Activated naive CD4-positive, alpha-beta T cell treated with anti-CD3 and anti-CD28 coated beads for 36 hours (primary cell): ENCODE results near the gene PLXNC1. TPM values are rescaled to one million over a fixed set of nuclear protein-coding genes. Genes with fewer than 3 reads are reported as not detected.
"Not testable (repeated sequence)": the region's sequence is repeated elsewhere in the genome, so short reads cannot be mapped to it uniquely, and the experiment has no call there.

Experiments
- CTCF ChIA-PET: fragments of 350-600 bp; sonication (Branson Sonifier 250); formaldehyde crosslinking; loops from one replicate; lab custom pipeline; 2021; ENCODE audit warnings: antibody characterized with exemption; lab: Charles Lee
- DNase-seq: peaks from one replicate; pipeline ENCODE4 v3.0.0-alpha.2; 2020
- H3K27ac Mint-ChIP-seq: one replicate; pipeline ENCODE4 v1.8.0; 2021; ENCODE audit warnings: mild to moderate bottlenecking, mixed read lengths
- H3K27me3 Mint-ChIP-seq: one replicate; pipeline ENCODE4 v1.8.0; 2021; ENCODE audit warnings: low read depth, mixed read lengths
- H3K36me3 Mint-ChIP-seq: one replicate; pipeline ENCODE4 v1.8.0; 2021; ENCODE audit warnings: low read depth, mixed read lengths
- H3K4me1 Mint-ChIP-seq: one replicate; pipeline ENCODE4 v1.8.0; 2021; ENCODE audit warnings: low read depth, mixed read lengths
- H3K4me3 Mint-ChIP-seq: one replicate; pipeline ENCODE4 v1.8.0; 2021; ENCODE audit warnings: mild to moderate bottlenecking, moderate library complexity, mixed read lengths
- H3K9me3 Mint-ChIP-seq: one replicate; pipeline ENCODE4 v1.8.0; 2021; ENCODE audit warnings: mixed read lengths
- intact Hi-C: fragments of 100-400 bp; cut with micrococcal nuclease; formaldehyde crosslinking; loops from one replicate; pipeline ENCODE4 v1.15.1; 2023
- total RNA-seq, 2 experiments: library from RNA; stranded (reverse); gene quantifications; one replicate each; pipeline ENCODE4 v1.2.3, GENCODE V29; 2021

PLXNC1 gene
- total RNA-seq, 2 experiments from 2014 or later = 3.6 to 4.0 TPM

GRCh38 chr12:94297876-94298505 lies 149.6 kb downstream of the PLXNC1 start:
- no peak overlapping the region for H3K27ac Mint-ChIP-seq
- H3K27me3 Mint-ChIP-seq = no peaks in the 10 kb centered on the region
- CTCF ChIA-PET = interaction anchor here (0.9 kb wide), 1 partner anchor 163 kb away, joined by 3 read pairs; no protein-coding TSS in a partner anchor
- no peak overlapping the region for H3K4me3 Mint-ChIP-seq
- no peak for DNase-seq
- H3K36me3 Mint-ChIP-seq = peaks cover 48% of the 10 kb centered on the region
- intact Hi-C loops = no loop called here
- H3K4me1 Mint-ChIP-seq = no peaks in the 10 kb centered on the region
- H3K9me3 Mint-ChIP-seq = no peaks in the 10 kb centered on the region

GRCh38 chr12:94299846-94300245 lies 151.5 kb downstream of the PLXNC1 start:
- Mint-ChIP-seq H3K4me3 (no peak overlapping the region), H3K27me3 (no peaks in the 10 kb centered on the region), H3K9me3 (no peaks in the 10 kb centered on the region), H3K27ac (no peak overlapping the region), H3K4me1 (no peaks in the 10 kb centered on the region), H3K36me3 (peaks cover 49% of the 10 kb centered on the region)
- no peak for DNase-seq
- intact Hi-C loops = no loop called here
- CTCF ChIA-PET = no interaction called here

- Mint-ChIP-seq H3K27ac (no peak overlapping the region), H3K9me3 (no peaks in the 10 kb centered on the region), H3K4me1 (peaks cover 18% of the 10 kb centered on the region), H3K36me3 (peaks cover 54% of the 10 kb centered on the region), H3K4me3 (no peak overlapping the region), H3K27me3 (no peaks in the 10 kb centered on the region)
- CTCF ChIA-PET = interaction anchor here (0.6 to 0.7 kb wide), 2 partner anchors 346 to 624 kb away, joined by 3 read pairs; no protein-coding TSS in a partner anchor
- no peak for DNase-seq
- intact Hi-C loops = loop anchor here (2.0 kb wide), 2 partner anchors 23 to 35 kb away; no protein-coding TSS in a partner anchor
These were observed 155.6 kb downstream of the PLXNC1 start for GRCh38 chr12:94304012-94304411.

- Mint-ChIP-seq H3K27me3 (no peaks in the 10 kb centered on the region), H3K27ac (no peak overlapping the region), H3K4me1 (peaks cover 18% of the 10 kb centered on the region), H3K4me3 (no peak overlapping the region), H3K9me3 (no peaks in the 10 kb centered on the region), H3K36me3 (peaks cover 55% of the 10 kb centered on the region)
- CTCF ChIA-PET = interaction anchor here (1.0 kb wide), 1 partner anchor 63 kb away, joined by 4 read pairs; no protein-coding TSS in a partner anchor
- intact Hi-C loops = loop anchor here (1.0 to 2.0 kb wide), 3 partner anchors 22 to 96 kb away; no protein-coding TSS in a partner anchor
- no peak for DNase-seq
These were observed 156.2 kb downstream of the PLXNC1 start for GRCh38 chr12:94304566-94305061.

- H3K36me3 Mint-ChIP-seq = peaks cover 49% of the 10 kb centered on the region
- peaks cover 18% of the 10 kb centered on the region for H3K4me1 Mint-ChIP-seq
- no peaks in the 10 kb centered on the region for H3K27me3 Mint-ChIP-seq
- H3K27ac Mint-ChIP-seq = no peak overlapping the region
- CTCF ChIA-PET = interaction anchor here (0.8 to 1.0 kb wide), 3 partner anchors 11 to 156 kb away, joined by 3 to 4 read pairs (median 4); no protein-coding TSS in a partner anchor
- H3K4me3 Mint-ChIP-seq = no peak overlapping the region
- H3K9me3 Mint-ChIP-seq = no peaks in the 10 kb centered on the region
- peak; percentile 58 for DNase-seq
- intact Hi-C loops = loop anchor here (1.0 to 2.0 kb wide), 3 partner anchors 21 to 97 kb away; no protein-coding TSS in a partner anchor
These were observed 157.0 kb downstream of the PLXNC1 start for GRCh38 chr12:94305130-94305957.

GRCh38 chr12:94308612-94309011 lies 160.2 kb downstream of the PLXNC1 start:
- no peak for DNase-seq
- H3K36me3 Mint-ChIP-seq = peaks cover 55% of the 10 kb centered on the region
- H3K27me3 Mint-ChIP-seq = no peaks in the 10 kb centered on the region
- no peak overlapping the region for H3K4me3 Mint-ChIP-seq
- H3K27ac Mint-ChIP-seq = no peak overlapping the region
- peaks cover 18% of the 10 kb centered on the region for H3K4me1 Mint-ChIP-seq
- intact Hi-C loops = no loop called here
- CTCF ChIA-PET = no interaction called here
- H3K9me3 Mint-ChIP-seq = no peaks in the 10 kb centered on the region

- Mint-ChIP-seq H3K9me3 (no peaks in the 10 kb centered on the region), H3K36me3 (peaks cover 57% of the 10 kb centered on the region), H3K27me3 (no peaks in the 10 kb centered on the region), H3K27ac (no peak overlapping the region), H3K4me3 (no peak overlapping the region), H3K4me1 (peaks cover 18% of the 10 kb centered on the region)
- DNase-seq = no peak
- intact Hi-C loops = no loop called here
- CTCF ChIA-PET = no interaction called here
These were observed 161.0 kb downstream of the PLXNC1 start for GRCh38 chr12:94309373-94309772.

GRCh38 chr12:94312378-94312777 lies 164.0 kb downstream of the PLXNC1 start:
- H3K27me3 Mint-ChIP-seq = no peaks in the 10 kb centered on the region
- no peak overlapping the region for H3K4me3 Mint-ChIP-seq
- CTCF ChIA-PET = no interaction called here
- H3K4me1 Mint-ChIP-seq = peaks cover 3% of the 10 kb centered on the region
- H3K36me3 Mint-ChIP-seq = peaks cover 43% of the 10 kb centered on the region
- intact Hi-C loops = no loop called here
- no peak overlapping the region for H3K27ac Mint-ChIP-seq
- DNase-seq = no peak
- H3K9me3 Mint-ChIP-seq = peaks cover 9% of the 10 kb centered on the region

- intact Hi-C loops = not testable (repeated sequence)
- Mint-ChIP-seq H3K9me3 (peaks cover 49% of the 10 kb centered on the region), H3K36me3 (peaks cover 56% of the 10 kb centered on the region)
These were observed 168.2 kb downstream of the PLXNC1 start for GRCh38 chr12:94316600-94316999.

GRCh38 chr12:94318181-94318580 lies 169.8 kb downstream of the PLXNC1 start:
- no peaks in the 10 kb centered on the region for H3K27me3 Mint-ChIP-seq
- H3K27ac Mint-ChIP-seq = no peak overlapping the region
- H3K4me3 Mint-ChIP-seq = no peak overlapping the region
- no peaks in the 10 kb centered on the region for H3K4me1 Mint-ChIP-seq
- peaks cover 59% of the 10 kb centered on the region for H3K36me3 Mint-ChIP-seq
- intact Hi-C loops = no loop called here
- DNase-seq = no peak
- peaks cover 51% of the 10 kb centered on the region for H3K9me3 Mint-ChIP-seq
- CTCF ChIA-PET = no interaction called here

More at GRCh38 chr12:94316600-94316999, 168.2 kb downstream of the PLXNC1 start:
- H3K27me3 Mint-ChIP-seq, CTCF ChIA-PET, H3K27ac Mint-ChIP-seq, H3K4me3 Mint-ChIP-seq, H3K4me1 Mint-ChIP-seq, DNase-seq: not testable (repeated sequence)

GRCh38 chr12:94320109-94320508 lies 171.7 kb downstream of the PLXNC1 start:
- Mint-ChIP-seq H3K27me3 (no peaks in the 10 kb centered on the region), H3K9me3 (peaks cover 51% of the 10 kb centered on the region), H3K36me3 (peaks cover 69% of the 10 kb centered on the region), H3K4me1 (no peaks in the 10 kb centered on the region), H3K4me3 (no peak overlapping the region), H3K27ac (no peak overlapping the region)
- no peak for DNase-seq
- intact Hi-C loops = no loop called here
- CTCF ChIA-PET = no interaction called here

- no peaks in the 10 kb centered on the region for H3K27me3 Mint-ChIP-seq
- no peak overlapping the region for H3K27ac Mint-ChIP-seq
- peaks cover 9% of the 10 kb centered on the region for H3K4me1 Mint-ChIP-seq
- peaks cover 42% of the 10 kb centered on the region for H3K9me3 Mint-ChIP-seq
- peaks cover 83% of the 10 kb centered on the region for H3K36me3 Mint-ChIP-seq
- no peak overlapping the region for H3K4me3 Mint-ChIP-seq
- CTCF ChIA-PET = no interaction called here
- intact Hi-C loops = no loop called here
- no peak for DNase-seq
These were observed 174.0 kb downstream of the PLXNC1 start for GRCh38 chr12:94322346-94322745.
